GM20431 (cell line): Measurements from ENCODE around the gene PHPT1.
"Not testable (repeated sequence)": the region's sequence is repeated elsewhere in the genome, so short reads cannot be mapped to it uniquely, and the experiment has no call there.

Experiments
- in situ Hi-C: fragments of 300-500 bp; cut with MseI, MboI; formaldehyde crosslinking; loops from one replicate; pipeline ENCODE4 v1.15.0; 2020; ENCODE audit warnings: low sequenced_read_pairs; ENCODE audit not compliant: unreplicated experiment

The PHPT1 gene

DNA sequence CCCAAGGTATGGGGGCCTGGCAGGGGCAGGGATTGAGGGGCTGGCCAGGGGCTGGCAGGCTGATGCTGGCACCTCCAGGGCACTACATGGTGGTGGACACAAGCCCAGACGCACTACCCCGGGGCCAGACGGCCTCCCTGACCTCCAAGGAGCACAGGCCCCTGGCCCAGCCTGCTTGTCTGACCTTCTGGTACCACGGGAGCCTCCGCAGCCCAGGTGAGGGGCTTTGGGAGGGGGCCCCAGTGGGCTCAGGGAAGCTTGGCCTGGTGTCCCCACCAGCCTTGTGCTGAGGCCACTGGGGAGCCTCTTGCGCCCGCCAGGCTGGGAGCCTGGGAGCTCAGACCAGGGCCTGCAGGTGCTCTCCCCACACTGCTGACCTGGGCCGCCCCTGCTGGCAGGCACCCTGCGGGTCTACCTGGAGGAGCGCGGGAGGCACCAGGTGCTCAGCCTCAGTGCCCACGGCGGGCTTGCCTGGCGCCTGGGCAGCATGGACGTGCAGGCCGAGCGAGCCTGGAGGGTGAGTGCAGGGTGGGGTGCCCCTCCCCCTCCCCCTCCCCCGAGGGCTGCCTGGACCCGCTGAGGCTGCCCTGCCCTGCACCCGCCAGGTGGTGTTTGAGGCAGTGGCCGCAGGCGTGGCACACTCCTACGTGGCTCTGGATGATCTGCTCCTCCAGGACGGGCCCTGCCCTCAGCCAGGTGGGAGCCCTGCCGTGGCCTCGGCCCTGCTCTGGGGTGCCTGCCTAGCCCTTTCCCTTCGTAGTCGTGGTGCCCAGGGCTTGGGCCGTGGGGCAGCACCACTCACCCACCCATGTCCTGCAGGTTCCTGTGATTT lies 8.6 kb downstream of the PHPT1 start:
- in situ Hi-C loops, result no loop called here

DNA sequence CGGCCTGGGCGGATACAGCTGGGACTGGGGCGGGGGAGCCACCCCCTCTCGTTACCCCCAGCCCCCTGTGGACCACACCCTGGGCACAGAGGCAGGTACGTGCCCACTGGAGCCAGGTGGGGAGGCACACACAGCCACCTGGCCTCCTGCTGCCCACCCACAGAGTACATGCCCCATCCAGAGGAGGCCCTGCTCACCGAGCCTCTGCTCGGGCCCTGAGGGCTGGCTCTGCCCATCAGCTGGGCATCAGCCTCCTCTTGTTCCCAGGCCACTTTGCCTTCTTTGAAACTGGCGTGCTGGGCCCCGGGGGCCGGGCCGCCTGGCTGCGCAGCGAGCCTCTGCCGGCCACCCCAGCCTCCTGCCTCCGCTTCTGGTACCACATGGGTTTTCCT lies 9.2 kb downstream of the PHPT1 start:
- in situ Hi-C loops, result no loop called here

DNA sequence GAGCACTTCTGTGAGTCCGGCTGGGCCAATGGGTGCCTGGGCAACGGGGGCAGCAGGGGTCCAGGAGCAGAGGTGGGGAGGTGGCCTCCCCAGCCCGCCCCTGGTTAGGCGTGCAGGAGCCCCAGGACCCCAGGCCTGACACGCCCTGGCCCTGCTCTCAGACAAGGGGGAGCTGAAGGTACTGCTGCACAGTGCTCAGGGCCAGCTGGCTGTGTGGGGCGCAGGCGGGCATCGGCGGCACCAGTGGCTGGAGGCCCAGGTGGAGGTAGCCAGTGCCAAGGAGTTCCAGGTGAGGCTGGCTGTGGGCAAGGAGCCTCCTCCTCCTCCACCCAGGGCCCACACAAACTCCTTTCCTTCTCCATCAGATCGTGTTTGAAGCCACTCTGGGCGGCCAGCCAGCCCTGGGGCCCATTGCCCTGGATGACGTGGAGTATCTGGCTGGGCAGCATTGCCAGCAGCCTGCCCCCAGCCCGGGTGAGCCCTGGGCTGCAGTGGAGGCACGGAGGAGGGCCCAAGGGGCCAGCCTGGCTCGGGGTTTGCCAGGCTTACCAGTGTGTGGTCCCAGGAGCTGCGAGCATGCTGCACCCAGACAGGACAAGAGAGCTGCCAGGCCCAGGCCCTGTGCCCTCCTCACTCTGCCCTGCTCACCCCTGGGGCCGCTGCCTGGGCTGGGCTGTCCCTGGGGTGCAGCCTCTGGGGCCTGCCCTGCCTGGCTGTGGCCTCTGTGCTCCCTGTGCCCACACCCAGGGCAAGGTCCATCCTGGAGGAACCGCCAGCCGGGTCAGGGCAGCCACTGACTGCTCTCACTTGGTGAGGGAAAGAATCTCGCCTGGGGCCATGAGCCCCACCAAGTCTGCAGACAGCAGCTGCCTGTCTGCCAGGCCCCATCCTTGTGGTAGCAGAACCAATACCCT lies 9.9 kb downstream of the PHPT1 start:
- in situ Hi-C loops, result no loop called here

DNA sequence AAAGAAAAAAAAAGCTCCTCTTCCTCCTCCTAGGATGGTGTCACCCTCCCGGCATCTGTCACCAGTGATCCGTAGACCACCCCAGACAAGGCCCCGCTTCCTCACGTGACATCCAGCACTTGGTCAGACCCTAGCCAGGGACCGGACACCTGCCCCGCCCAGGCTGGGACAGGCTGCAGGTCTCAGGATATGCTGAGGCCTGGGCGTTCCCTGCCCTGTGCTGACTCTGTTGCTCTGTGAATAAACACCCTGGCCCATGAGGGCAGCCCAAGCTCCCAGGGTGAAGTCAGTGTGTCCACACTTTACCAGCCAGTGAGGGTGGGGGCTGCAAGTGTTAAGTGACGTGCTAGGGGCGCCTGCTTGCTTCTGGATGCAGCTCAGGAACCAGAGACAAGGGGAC lies 11.3 kb downstream of the PHPT1 start:
- in situ Hi-C loops, result no loop called here

DNA sequence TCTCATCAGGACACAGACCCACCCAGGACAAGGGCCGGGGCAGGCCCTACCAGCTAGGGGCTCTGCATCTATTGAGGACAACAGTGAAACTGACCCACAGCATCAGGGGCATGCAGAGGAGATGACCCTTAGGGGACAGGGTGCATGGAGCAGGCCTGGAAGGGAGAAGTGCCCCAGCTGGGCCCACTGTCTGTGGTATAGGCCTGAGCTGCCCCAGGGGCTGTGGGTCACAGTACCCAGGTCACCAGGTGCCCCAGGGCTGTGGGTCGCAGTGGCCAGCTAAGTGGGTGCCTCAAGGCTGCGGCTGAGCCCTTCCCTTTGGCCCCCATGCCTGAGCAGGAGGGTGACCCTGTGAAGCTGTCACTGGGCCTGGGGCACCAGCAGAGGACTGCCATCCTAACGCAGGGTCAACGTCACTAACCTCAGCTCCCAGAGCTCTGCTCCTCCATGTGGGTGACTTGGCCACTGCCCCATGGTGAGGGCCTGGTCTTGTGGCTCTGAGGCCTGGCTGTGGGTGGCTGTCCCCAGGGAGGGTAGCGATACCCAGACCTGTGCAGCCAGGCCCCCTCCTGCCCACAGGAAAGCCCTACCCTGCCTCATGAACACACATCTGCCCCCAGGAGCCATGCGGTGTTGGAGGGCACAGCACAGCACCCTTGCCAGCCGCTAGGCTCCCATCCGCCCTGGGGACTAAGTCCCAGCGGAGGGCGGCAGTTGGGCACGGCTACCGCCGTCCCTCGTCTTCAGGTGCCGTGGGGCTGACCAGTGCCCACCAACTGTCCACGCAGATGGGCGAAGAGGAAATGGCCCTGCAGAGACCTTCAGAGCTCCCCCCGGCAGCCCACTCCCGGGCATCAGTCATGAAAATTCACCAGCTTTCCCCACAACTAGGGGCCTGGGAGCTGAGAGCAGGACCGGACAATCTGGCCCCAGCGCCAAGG lies 12.0 kb downstream of the PHPT1 start:
- in situ Hi-C loops, result no loop called here

GRCh38 chr9:136861874-136862457 lies 12.8 kb downstream of the PHPT1 start:
- in situ Hi-C loops, result no loop called here

DNA sequence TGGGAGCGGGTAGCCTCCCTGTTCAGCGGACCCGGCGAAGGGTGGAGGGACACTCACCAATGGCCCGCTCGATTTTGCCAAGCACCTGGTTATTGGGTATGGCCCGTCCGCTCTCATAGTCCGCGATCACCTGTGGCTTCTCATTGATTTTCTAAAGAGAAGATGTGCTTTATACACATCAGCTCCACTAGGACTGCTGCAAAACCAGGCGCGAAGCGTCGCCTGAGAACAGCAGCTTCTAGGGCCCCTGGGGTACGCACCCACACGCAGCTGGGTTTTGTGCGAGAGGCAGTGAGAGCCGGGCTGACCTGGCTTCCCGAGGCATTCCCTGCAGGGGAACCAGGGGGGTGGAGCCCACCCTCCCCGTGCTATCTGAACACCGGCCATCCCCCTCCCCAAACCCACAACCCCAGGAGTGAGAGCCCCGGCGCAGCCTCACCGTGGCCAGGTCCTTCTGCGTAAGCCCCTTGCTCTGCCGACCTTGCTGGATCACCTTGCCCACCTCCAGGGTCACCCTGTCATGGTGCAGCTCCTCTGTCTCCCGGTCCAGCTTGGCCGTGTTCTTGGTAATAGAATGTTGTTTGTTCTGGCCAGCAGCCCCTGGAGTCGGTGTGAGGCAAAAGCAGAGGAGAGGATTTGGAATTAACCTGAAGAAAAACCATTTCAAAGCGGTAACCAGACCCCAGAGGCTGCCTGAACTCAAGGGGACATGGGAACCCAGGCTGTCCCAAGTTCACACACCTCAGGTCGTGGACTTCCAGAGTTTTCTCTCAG lies 13.8 kb downstream of the PHPT1 start:
- in situ Hi-C loops, result no loop called here

DNA sequence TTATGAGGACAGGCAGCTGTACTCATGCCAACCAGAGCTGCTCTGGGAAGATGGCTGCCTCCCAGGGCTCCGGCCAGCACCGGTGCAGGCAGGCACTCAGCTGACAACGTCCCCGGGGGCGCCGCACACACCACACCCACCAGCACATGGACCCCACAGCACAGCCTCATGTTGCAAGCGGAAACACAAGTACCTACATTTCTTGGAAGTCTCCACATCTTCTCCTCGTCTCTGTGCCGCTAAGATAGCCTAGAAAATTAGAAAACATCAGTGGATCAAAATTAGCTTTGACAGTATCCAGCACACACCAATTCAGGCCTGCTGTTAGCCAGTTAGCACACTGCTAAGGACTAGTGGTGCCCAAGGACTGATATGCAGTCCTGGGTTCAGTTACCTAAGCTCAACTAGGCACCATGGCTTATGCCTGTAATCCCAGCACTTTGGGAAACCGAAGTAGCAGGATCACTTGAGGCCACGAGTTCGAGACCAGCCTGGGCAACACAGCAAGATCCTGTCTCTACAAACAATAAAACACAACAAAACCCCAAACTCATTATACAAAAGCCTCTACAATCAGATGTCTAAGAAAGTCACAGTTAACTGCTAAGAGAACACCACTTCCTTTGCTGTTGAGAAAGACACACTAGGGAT lies 14.5 kb downstream of the PHPT1 start:
- in situ Hi-C loops, result no loop called here

DNA sequence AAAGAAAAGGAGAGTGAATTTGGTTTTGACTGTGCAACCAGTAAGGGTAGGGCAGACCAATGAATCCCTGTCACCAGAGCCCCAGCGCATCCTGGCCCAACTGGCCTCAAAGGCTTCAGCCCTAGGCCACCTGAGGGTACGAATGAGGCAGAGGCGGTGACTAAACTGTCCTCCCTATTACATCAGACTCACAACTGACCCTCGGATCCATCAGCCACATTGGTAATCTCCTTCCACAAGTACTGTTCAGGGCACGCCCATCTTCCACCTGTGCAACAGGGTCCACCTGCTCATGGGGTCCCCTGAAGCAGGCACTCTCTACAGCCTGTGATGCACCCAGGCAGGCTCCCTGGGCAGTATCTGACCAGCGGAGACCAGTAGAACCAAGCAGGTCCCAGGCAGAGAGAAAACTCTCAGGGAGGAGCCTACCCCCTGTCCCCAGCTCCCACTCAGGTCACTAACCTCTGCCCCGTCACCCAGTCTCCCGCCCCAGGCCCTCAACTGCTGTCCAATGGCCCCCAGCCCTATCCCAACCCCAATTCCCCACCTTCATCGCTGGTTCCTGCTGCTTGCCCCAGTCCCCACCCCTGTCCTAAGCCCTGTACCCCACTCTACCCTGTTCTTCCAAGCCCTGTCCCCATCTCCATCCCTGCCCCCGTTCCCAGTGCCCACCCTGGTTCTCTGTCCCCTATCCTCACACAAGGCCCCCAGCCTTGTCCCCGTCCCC lies 16.0 kb downstream of the PHPT1 start:
- in situ Hi-C loops, result no loop called here

GRCh38 chr9:136865768-136866103 lies 16.5 kb downstream of the PHPT1 start:
- in situ Hi-C loops, result no loop called here

DNA sequence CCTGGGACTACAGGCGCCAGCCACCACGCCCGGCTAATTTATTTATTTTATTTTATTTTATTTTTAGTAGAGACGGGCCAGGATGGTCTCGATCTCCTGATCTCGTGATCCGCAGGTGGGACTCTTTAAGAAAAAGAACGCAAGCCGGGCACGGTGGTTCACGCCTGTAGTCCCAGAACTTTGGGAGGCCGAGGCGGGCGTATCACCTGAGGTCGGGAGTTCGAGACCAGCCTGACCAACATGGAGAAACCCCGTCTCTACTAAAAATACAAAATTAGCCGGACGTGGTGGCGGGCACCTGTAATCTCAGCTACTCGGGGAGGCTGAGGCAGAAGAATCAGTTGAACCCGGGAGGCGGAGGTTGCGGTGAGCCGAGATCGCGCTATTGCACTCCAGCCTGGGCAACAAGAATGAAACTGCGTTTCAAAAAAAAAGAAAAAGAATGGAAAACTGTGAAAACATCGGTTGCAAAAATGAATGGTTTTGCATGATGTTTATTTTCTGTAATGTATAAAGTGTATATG lies 17.8 kb downstream of the PHPT1 start:
- in situ Hi-C loops, result not testable (repeated sequence)

- in situ Hi-C loops, result no loop called here
These were observed 18.3 kb downstream of the PHPT1 start for GRCh38 chr9:136867480-136867879.

DNA sequence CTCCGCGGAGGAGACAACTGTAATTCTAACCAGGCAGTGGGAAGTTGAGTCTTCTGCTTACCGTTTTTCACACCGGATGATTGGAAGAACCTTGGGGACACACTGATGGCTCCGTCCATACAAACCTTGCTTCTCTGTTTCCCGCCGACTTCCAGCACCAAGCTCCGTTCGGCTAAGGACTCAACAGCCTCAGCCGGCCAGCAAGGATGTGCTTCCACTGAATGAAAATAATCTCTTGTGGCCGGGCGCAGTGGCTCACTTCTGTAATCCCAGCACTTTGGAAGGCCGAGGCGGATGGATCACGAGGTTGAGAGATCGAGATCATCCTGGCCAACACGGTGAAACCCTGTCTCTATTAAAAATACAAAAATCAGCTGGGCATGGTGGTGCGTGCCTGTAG lies 18.7 kb downstream of the PHPT1 start:
- in situ Hi-C loops, result no loop called here

DNA sequence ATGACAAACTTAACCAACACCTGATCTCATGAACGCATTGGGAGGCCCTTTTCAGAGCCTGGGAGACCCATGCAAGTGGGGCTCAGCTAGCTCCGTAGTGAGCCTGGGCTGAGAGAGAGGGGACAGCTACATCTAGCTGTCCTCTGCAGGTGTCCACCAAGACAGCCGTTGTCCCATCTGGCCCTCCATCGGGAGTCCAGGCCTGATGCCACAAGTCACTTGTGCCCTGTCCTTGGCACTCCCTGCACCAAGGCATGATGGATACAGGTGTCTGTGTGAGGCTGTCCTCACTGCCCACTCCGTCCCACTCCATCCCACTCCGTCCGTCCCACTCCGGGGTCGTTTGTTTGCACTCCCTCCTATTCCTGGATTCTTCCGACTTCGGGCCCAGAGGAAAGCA lies 19.4 kb downstream of the PHPT1 start:
- in situ Hi-C loops, result no loop called here

GRCh38 chr9:136869611-136870010 lies 20.4 kb downstream of the PHPT1 start:
- in situ Hi-C loops, result not testable (repeated sequence)

DNA sequence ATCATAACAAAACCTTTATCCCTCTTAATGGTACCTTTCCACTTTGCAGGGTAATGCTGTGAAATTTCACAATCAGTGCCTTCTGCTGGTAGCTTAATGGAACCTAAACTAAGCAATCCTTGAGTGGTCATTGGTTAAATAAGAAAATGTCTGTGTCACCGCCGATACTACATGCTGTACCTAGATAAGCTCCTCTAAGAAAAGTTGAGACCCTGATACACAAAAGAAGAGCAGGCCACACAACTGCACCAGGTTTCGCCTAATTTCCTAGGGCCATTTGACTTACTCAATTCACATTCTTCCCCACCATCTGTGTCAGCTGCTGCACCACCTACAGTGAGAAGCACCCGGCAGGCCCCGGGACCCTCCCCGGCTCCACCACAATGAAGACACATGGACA lies 25.9 kb downstream of the PHPT1 start:
- in situ Hi-C loops, result no loop called here

DNA sequence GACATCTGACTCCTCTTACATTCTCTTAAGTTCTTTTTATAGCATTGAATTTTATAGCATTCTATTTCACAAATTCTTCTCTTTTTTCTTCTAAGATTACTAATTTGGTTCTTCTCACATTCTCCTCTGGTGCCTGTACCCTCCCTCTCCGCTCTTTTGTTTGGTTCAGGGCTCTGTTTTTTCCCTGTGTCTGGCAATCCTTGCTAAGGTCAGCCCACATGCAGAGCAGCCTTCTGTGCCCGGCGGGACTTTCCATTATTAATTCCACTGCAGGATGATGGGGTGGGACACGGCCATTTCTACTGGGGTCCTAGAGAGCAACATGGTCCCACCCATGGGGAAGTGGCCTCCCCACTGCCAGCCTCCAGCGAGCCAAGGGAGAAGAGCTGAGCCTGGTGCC lies 27.3 kb downstream of the PHPT1 start:
- in situ Hi-C loops, result no loop called here

DNA sequence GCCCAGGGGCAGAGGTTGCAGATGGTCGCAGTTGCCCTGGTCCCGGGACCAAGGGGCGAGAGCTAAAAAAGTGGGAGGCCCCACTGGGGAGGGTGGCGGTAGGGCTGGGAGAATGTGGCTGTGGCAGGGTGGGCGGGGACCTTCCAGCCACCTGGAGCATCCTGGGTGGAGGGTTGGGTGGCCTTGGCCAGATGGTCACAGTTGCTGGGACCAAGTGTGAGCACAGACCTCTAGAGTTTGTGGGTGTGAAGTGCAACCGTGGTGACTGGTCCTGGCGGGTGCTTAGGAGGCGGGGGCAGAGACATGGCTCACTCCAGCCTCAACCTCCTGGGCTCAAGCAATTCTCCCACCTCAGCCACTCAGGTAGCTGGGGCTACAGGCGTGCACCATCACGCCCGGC lies 31.4 kb downstream of the PHPT1 start:
- in situ Hi-C loops, result no loop called here
